ENCODE data around the gene UBD. TPM values are rescaled to one million over a fixed set of nuclear protein-coding genes. Genes with fewer than 3 reads are reported as not detected.

UBD gene
- total and polyA plus RNA-seq, 2 experiments from 2014 or later = 154 to 158 TPM

DNA sequence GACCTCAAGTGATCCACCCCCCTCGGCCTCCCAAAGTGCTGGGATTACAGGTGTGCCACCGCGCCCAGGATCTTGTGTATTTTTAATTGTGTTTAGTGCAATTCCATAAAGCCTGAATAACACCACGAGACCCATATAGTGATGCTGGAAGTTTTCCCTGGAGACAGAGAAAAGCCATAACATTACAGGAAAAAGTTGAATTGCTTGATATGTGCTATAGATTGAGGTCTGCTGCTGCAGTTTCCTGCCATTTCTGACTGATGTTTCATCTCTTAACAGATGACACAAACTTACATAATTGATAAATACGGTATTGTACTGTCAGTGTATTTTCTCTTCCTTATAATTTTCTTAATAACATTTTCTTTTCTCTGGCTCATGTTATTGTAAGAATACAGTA, 7.3 kb upstream of the UBD start:
- no peak for DNase-seq (ENCODE audit: low spot score)
- Histone ChIP-seq H2AFZ (no peak overlapping the region), H3K79me2 (no peaks in the 10 kb centered on the region), H3K36me3 (replicated peaks; ENCODE audit: insufficient read depth, low read depth) (no peaks in the 10 kb centered on the region), H3K4me3 (no peak overlapping the region), H3K9me2 (replicated peaks; ENCODE audit: insufficient read depth) (no peaks in the 10 kb centered on the region), H3K9me3 (ENCODE audit: low read depth) (no peaks in the 10 kb centered on the region), H4K20me1 (ENCODE audit: insufficient read depth, poor library complexity, severe bottlenecking) (no peaks in the 10 kb centered on the region), H3K27ac (no peak overlapping the region), H3K4me2 (no peak overlapping the region), H3K27me3 (peaks cover 17% of the 10 kb centered on the region), H3K4me1 (ENCODE audit: insufficient read depth) (no peaks in the 10 kb centered on the region)
- TF ChIP-seq EZH2 (IDR thresholded peaks at IDR 0.05; ENCODE audit: borderline replicate concordance) = no peak
- TF ChIP-seq EZH2phosphoT487 (IDR thresholded peaks at IDR 0.05; ENCODE audit: low read depth, severe bottlenecking, unreplicated experiment) = no peak
- TF ChIP-seq, protein P1, sequence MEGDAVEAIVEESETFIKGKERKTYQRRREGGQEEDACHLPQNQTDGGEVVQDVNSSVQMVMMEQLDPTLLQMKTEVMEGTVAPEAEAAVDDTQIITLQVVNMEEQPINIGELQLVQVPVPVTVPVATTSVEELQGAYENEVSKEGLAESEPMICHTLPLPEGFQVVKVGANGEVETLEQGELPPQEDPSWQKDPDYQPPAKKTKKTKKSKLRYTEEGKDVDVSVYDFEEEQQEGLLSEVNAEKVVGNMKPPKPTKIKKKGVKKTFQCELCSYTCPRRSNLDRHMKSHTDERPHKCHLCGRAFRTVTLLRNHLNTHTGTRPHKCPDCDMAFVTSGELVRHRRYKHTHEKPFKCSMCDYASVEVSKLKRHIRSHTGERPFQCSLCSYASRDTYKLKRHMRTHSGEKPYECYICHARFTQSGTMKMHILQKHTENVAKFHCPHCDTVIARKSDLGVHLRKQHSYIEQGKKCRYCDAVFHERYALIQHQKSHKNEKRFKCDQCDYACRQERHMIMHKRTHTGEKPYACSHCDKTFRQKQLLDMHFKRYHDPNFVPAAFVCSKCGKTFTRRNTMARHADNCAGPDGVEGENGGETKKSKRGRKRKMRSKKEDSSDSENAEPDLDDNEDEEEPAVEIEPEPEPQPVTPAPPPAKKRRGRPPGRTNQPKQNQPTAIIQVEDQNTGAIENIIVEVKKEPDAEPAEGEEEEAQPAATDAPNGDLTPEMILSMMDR (IDR thresholded peaks at IDR 0.05; ENCODE audit: poor library complexity) = no peak
- 89% methylated on average over 5 of the region's 5 CpGs for WGBS (ENCODE audit: low lambda C conversion rate, missing lambda C conversion rate)

DNA sequence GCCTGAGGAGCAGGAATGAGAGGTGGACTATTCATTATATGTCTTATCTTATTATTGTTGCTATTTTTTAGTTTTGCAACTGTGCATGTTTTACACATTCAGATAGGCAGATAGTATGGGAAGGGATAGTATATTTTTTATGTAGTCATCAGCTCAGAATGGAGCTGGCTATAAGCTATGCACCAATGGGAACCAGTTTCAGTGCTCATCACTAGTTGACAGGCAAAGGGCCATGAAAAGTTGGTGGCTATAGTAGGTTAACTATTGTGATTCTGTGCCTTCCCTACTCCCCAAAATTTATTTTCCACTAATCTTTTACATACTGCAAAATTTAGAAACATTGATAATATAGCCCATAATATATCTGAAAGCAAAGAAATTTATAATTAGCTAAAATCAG, 5.3 kb upstream of the UBD start:
- Histone ChIP-seq H2AFZ (no peak overlapping the region), H3K9me2 (replicated peaks; ENCODE audit: insufficient read depth) (no peaks in the 10 kb centered on the region), H3K36me3 (replicated peaks; ENCODE audit: insufficient read depth, low read depth) (no peaks in the 10 kb centered on the region), H4K20me1 (ENCODE audit: insufficient read depth, poor library complexity, severe bottlenecking) (no peaks in the 10 kb centered on the region), H3K79me2 (no peaks in the 10 kb centered on the region), H3K27me3 (peaks cover 6% of the 10 kb centered on the region), H3K4me2 (no peak overlapping the region), H3K27ac (no peak overlapping the region), H3K9me3 (ENCODE audit: low read depth) (no peaks in the 10 kb centered on the region), H3K4me1 (ENCODE audit: insufficient read depth) (no peaks in the 10 kb centered on the region), H3K4me3 (no peak overlapping the region)
- no peak for DNase-seq (ENCODE audit: low spot score)
- TF ChIP-seq EZH2 (IDR thresholded peaks at IDR 0.05; ENCODE audit: borderline replicate concordance) (no peak), EZH2phosphoT487 (IDR thresholded peaks at IDR 0.05; ENCODE audit: low read depth, severe bottlenecking, unreplicated experiment) (no peak)
- TF ChIP-seq, protein P1 (IDR thresholded peaks at IDR 0.05; ENCODE audit: poor library complexity) = no peak

DNA sequence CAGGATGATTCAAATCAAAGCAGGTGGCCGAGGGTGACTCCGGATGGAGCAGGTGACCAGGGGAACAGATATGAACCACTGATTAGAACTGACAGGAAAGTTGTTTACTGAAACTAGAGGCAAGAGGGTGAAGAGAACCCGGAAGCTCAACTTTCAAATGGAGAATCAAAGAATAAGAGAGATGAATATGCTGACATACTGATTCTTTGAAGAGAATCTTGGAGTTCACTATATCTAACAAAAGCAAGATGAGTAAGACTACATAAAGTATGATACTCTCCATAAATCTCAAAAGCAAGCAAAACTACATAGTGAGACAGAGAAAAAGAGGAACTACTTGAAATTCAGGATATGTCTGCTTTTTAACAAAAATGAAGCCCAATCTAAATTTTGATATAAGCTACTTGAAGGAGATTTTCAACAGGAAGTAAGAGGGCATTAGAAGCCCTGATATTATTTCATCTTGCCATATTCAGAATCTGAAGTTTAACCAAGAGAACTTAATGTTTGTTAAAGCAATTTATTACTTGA, 4.0 kb upstream of the UBD start:
- DNase-seq (ENCODE audit: low spot score) = no peak
- WGBS (ENCODE audit: low lambda C conversion rate, missing lambda C conversion rate) = 40% methylated on average over 3 of the region's 3 CpGs
- Histone ChIP-seq H3K9me3 (ENCODE audit: low read depth) (no peaks in the 10 kb centered on the region), H4K20me1 (ENCODE audit: insufficient read depth, poor library complexity, severe bottlenecking) (no peaks in the 10 kb centered on the region), H2AFZ (no peak overlapping the region), H3K79me2 (no peaks in the 10 kb centered on the region), H3K4me3 (no peak overlapping the region), H3K36me3 (replicated peaks; ENCODE audit: insufficient read depth, low read depth) (no peaks in the 10 kb centered on the region), H3K9me2 (replicated peaks; ENCODE audit: insufficient read depth) (no peaks in the 10 kb centered on the region), H3K4me1 (ENCODE audit: insufficient read depth) (no peaks in the 10 kb centered on the region), H3K27ac (no peak overlapping the region), H3K27me3 (no peaks in the 10 kb centered on the region), H3K4me2 (no peak overlapping the region)
- no peak for TF ChIP-seq EZH2phosphoT487 (IDR thresholded peaks at IDR 0.05; ENCODE audit: low read depth, severe bottlenecking, unreplicated experiment)
- no peak for TF ChIP-seq EZH2 (IDR thresholded peaks at IDR 0.05; ENCODE audit: borderline replicate concordance)
- TF ChIP-seq, protein P1 (IDR thresholded peaks at IDR 0.05; ENCODE audit: poor library complexity) = no peak

All from hepatocyte (in vitro differentiated cells).